Spleen (tissue), 11 donors: ENCODE results near the gene SNPH. TPM values are rescaled to one million over a fixed set of nuclear protein-coding genes. Genes with fewer than 3 reads are reported as not detected.

Source experiments
- DNase-seq: peaks from one replicate; pipeline ENCODE4 v3.0.0-alpha.2; 2020
- H3K27ac ChIP-seq, 8 donors: fragments of 200-600 bp; sonication (generic) in 7 of 8; 1 replicate in 4 of 8; 2 replicates in 4 of 8; pipeline versions ENCODE4 v1.5.0 to v1.8.0; 2016 to 2021; ENCODE audit warnings: inconsistent platforms in 4 of 8, mild to moderate bottlenecking in 4 of 8, moderate library complexity in 1 of 8
- H3K27me3 ChIP-seq, 7 donors: fragments of 200-600 bp; sonication (generic) in 6 of 7; replicated peaks in 1 of 7; 1 replicate in 4 of 7; 2 replicates in 3 of 7; pipeline versions ENCODE4 v1.5.0 to v1.8.0; 2016 to 2021; ENCODE audit warnings: inconsistent platforms in 3 of 7, mild to moderate bottlenecking in 1 of 7
- H3K36me3 ChIP-seq, 6 donors: fragments of 200-600 bp; sonication (generic) in 5 of 6; 1 replicate in 4 of 6; 2 replicates in 2 of 6; pipeline versions ENCODE4 v1.5.0 to v1.8.0; 2016 to 2021; ENCODE audit warnings: inconsistent platforms in 2 of 6
- H3K4me1 ChIP-seq, 6 donors: fragments of 200-600 bp; sonication (generic) in 5 of 6; 1 replicate in 3 of 6; 2 replicates in 3 of 6; pipeline versions ENCODE4 v1.5.0 to v1.8.0; 2016 to 2021; ENCODE audit warnings: inconsistent platforms in 3 of 6
- H3K4me3 ChIP-seq, 8 donors: fragments of 200-600 bp; sonication (generic) in 7 of 8; 1 replicate in 4 of 8; 2 replicates in 4 of 8; pipeline versions ENCODE4 v1.5.0 to v1.8.0; 2016 to 2021; ENCODE audit warnings: inconsistent platforms in 4 of 8, mild to moderate bottlenecking in 4 of 8, moderate library complexity in 2 of 8
- H3K9me3 ChIP-seq, 8 donors: fragments of 200-600 bp; sonication (generic) in 7 of 8; 1 replicate in 4 of 8; 2 replicates in 4 of 8; pipeline versions ENCODE4 v1.5.0 to v1.8.0; 2016 to 2021; ENCODE audit warnings: inconsistent platforms in 4 of 8
- POLR2A ChIP-seq, 3 donors: fragments of 450-650 bp; IDR thresholded peaks; one replicate each; pipeline ENCODE4 v1.5.1; 2017; ENCODE audit warnings: antibody characterized with exemption in 3 of 3, mild to moderate bottlenecking in 1 of 3
- POLR2AphosphoS5 ChIP-seq, 3 donors: sonication (generic); formaldehyde crosslinking; IDR thresholded peaks; one replicate each; pipeline ENCODE4 v1.5.1; 2017; ENCODE audit warnings: antibody characterized with exemption in 3 of 3
- WGBS, 5 donors: extraction: QIAGEN DNeasy Blood & Tissue Kit in 3 of 5; methylation state at CpG; one replicate each; pipeline versions ENCODE4 v1.1.5 to v1.1.7; 2013 to 2018; 5-methylcytosine and 5-hydroxymethylcytosine counted together
- intact Hi-C: fragments of 100-400 bp; cut with DNase I; formaldehyde crosslinking; loops from one replicate; pipeline ENCODE4 v1.15.0; 2023; ENCODE audit warnings: low total_unique reads
- polyA plus RNA-seq, 3 donors: library from polyadenylated mRNA; stranded (reverse); fragments of 200-250 nt; gene quantifications; one replicate each; pipeline ENCODE4 v1.2.1, GENCODE V29; 2013
- total RNA-seq, 7 donors: library from RNA; depleted of rRNA in 3 of 7; stranded (reverse); fragments of >200 nt in 3 of 7; fragmentation: NEBNext Ultra II Directional in 4 of 7; extraction: Animal tissue kit (Norgen Biotek cat#: 25700) in 4 of 7; gene quantifications; one replicate each; pipeline versions ENCODE4 v1.1.0 to v1.2.1, GENCODE V29; 2016 to 2021
- TF ChIP-seq, protein P1 (sequence below), 11 experiments: fragments of 200-600 bp in 7 of 11; fragments of 450-650 bp in 4 of 11; sonication (generic) in 4 of 11; IDR thresholded peaks in 8 of 11; conservative IDR thresholded peaks in 3 of 11; 1 replicate in 7 of 11; 2 replicates in 4 of 11; pipeline versions ENCODE4 v1.4.0 to v1.8.0; 2016 to 2021; ENCODE audit warnings: antibody characterized with exemption in 11 of 11, inconsistent platforms in 4 of 11, mild to moderate bottlenecking in 1 of 11
- donor health status: healthy with polysubstance abuse.
- donor health status: DM: no; HTN: no; CAD: no; lungs with moderate emphysema.
- donor health status: DM: no; HTN: no; CAD: no.
- donor health status: Bipolar disorder and iron deficiency.
- donor health status: healthy.
- donor health status: DM: no; HTN: no; CAD: no.
- donor health status: DM: yes; HTN: yes; CAD: no.

The SNPH gene
- total and polyA plus RNA-seq, 10 donors, result 0.58 to 3.5 (median 2.0) TPM

DNA sequence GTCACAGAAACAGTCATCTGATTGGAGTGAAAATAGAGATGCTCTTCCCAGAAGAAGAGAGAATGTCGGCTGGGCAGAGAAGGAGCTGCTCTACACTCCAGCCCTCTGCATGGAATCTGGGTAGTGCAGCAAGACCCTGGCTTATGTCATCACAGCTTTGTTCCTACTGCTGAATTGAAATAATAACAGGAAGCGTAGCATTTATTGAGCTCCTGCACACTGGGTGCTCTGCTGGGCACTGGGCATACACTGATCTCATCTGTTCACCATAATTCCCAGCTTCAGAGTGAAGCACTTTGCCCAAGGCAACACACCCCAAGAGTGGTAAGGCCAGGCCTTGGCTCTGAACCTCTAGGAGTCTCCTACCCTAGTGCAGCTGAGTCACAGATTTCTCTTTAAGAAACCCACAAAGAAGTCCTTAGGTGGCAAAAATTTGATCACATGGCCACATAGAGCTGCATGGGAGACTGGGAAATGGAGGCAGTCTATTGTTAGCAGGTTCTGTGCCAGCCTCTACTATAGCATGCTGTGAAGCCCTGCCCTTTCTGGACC is 66.7 kb downstream of the SNPH start:
- Histone ChIP-seq H3K36me3 (peaks cover 0 to 46% (median 0%) of the 10 kb centered on the region in 6 donors), H3K9me3 (no peaks in the 10 kb centered on the region), H3K4me3 (no peak overlapping the region), H3K27me3 (no peaks in the 10 kb centered on the region), H3K4me1 (peaks cover 31 to 88% (median 63%) of the 10 kb centered on the region in 6 donors), H3K27ac (peak overlapping the region in 4 of 8 donors; percentile 10 to 99 (median 16))
- TF ChIP-seq POLR2A (IDR thresholded peaks at IDR 0.05), result no peak
- TF ChIP-seq, protein P1, sequence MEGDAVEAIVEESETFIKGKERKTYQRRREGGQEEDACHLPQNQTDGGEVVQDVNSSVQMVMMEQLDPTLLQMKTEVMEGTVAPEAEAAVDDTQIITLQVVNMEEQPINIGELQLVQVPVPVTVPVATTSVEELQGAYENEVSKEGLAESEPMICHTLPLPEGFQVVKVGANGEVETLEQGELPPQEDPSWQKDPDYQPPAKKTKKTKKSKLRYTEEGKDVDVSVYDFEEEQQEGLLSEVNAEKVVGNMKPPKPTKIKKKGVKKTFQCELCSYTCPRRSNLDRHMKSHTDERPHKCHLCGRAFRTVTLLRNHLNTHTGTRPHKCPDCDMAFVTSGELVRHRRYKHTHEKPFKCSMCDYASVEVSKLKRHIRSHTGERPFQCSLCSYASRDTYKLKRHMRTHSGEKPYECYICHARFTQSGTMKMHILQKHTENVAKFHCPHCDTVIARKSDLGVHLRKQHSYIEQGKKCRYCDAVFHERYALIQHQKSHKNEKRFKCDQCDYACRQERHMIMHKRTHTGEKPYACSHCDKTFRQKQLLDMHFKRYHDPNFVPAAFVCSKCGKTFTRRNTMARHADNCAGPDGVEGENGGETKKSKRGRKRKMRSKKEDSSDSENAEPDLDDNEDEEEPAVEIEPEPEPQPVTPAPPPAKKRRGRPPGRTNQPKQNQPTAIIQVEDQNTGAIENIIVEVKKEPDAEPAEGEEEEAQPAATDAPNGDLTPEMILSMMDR (IDR thresholded peaks at IDR 0.05 in 8 of 11, conservative IDR thresholded peaks at IDR 0.05 in 3 of 11), result no peak
- TF ChIP-seq POLR2AphosphoS5 (IDR thresholded peaks at IDR 0.05), result no peak
- WGBS, 5 donors, result 92 to 98% (median 94%) methylated on average over 2 of the region's 2 CpGs
- DNase-seq, result no peak
- intact Hi-C loops, result no loop called here

DNA sequence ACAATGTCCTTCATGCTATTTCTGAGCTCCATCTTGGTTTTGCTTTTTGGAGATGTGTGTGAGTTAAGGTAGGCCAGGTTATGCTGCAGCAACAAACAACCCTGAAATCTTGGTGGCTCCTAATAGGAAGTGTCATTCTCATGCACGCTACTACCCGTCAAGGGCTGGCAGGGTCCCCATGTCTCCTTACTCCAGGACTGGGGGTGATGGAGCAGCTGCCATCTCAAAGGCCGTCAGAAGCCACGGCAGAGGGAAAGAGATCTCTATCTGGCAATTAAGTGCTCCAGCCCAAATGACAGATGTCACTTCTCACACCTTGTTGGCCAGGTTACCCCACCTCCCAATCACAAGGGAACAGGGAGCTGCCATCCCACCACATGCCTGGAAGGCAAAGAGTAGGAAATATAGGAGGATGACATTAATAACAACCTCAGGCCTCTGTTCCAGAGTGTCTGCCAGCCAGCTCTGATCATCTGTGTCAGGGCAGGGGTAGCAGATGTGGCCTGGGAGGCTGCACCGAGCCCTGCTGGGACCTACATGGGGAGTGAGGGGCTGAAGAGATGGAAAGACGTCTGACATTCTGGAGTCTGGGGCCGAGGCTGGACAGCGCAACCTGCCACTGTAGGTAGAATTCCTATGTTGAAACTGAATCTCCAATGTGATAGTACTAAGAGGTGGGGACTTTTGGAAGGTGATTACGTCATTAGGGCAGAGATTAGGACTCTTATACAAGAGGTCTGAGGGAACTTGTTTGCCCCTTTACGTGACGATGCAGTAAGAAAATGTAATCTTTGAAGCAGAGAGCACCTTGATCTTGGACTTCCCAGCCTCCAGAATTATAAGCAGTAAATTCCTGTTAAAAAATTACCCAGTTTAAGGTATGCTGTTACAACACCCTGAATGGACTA is 67.6 kb downstream of the SNPH start:
- Histone ChIP-seq H3K4me1 (peaks cover 37 to 88% (median 60%) of the 10 kb centered on the region in 6 donors), H3K36me3 (peaks cover 0 to 42% (median 0%) of the 10 kb centered on the region in 6 donors), H3K27ac (peak overlapping the region in 3 of 8 donors; percentile 10 to 99 (median 10)), H3K27me3 (no peaks in the 10 kb centered on the region), H3K4me3 (no peak overlapping the region), H3K9me3 (no peaks in the 10 kb centered on the region)
- TF ChIP-seq, protein P1 (IDR thresholded peaks at IDR 0.05 in 8 of 11, conservative IDR thresholded peaks at IDR 0.05 in 3 of 11), result no peak
- no peak for TF ChIP-seq POLR2AphosphoS5 (IDR thresholded peaks at IDR 0.05)
- no peak for TF ChIP-seq POLR2A (IDR thresholded peaks at IDR 0.05)
- intact Hi-C loops, result no loop called here
- DNase-seq, result peak; percentile 27
- 91 to 96% (median 92%) methylated on average over 11 of the region's 11 CpGs for WGBS, 5 donors

DNA sequence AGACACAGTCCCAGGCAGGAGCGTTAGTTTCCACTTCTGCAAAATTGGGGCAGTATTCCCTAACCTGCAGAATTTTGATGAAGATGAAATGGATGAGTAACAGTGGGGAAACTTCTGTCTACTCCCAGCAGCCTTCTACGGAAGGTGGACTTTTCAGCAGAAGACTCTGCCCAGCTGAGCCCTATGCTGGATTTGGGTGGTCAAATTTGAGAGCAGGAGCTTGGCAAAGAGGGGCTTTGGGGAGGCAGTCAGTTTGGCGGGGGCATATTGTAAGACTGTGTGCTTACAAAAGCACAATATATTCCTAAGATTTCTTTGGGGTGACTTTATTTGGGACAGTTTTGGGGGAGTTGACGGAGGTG is 68.3 kb downstream of the SNPH start:
- TF ChIP-seq, protein P1 (IDR thresholded peaks at IDR 0.05 in 8 of 11, conservative IDR thresholded peaks at IDR 0.05 in 3 of 11), result no peak
- TF ChIP-seq POLR2AphosphoS5 (IDR thresholded peaks at IDR 0.05) (no peak), POLR2A (IDR thresholded peaks at IDR 0.05) (no peak)
- no peaks in the 10 kb centered on the region for H3K27me3 ChIP-seq
- intact Hi-C loops, result no loop called here
- H3K36me3 ChIP-seq, result peaks cover 0 to 38% (median 0%) of the 10 kb centered on the region in 6 donors
- no peak for DNase-seq
- H3K4me1 ChIP-seq, result peaks cover 32 to 88% (median 53%) of the 10 kb centered on the region in 6 donors
- H3K4me3 ChIP-seq, result no peak overlapping the region
- H3K27ac ChIP-seq, result peak overlapping the region in 2 of 8 donors; percentile 8 to 10
- WGBS, 5 donors, result 74 to 93% (median 86%) methylated on average over 4 of the region's 4 CpGs
- H3K9me3 ChIP-seq, result no peaks in the 10 kb centered on the region

DNA sequence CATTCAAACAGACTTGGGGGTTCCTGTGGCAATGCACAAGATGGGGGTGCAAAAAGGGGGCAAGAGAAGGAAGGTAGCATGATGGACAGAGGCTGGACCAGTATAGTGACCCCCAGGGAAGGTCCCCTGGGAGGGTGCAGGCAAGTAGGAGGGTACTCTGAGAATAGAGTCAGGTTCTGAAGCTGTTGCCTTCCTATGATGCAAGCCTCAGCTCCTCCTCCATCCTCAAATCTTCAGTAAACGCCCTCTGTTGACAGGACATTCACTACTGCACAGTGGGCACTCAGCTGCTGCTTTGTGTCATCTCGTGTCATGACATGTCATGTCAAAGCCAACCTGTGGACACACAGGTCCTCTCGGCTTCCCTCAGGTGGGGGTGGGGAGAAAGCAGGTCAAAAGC is 68.7 kb downstream of the SNPH start:
- H3K36me3 ChIP-seq, result peaks cover 0 to 38% (median 0%) of the 10 kb centered on the region in 6 donors
- H3K4me3 ChIP-seq, result no peak overlapping the region
- peak; percentile 24 for DNase-seq
- peak overlapping the region in 2 of 8 donors; percentile 8 to 10 for H3K27ac ChIP-seq
- 55 to 80% (median 67%) methylated on average over 3 of the region's 3 CpGs for WGBS, 5 donors
- peaks cover 28 to 85% (median 49%) of the 10 kb centered on the region in 6 donors for H3K4me1 ChIP-seq
- intact Hi-C loops, result no loop called here
- H3K27me3 ChIP-seq, result no peaks in the 10 kb centered on the region
- TF ChIP-seq POLR2A (IDR thresholded peaks at IDR 0.05) (no peak), POLR2AphosphoS5 (IDR thresholded peaks at IDR 0.05) (no peak)
- TF ChIP-seq, protein P1 (IDR thresholded peaks at IDR 0.05 in 8 of 11, conservative IDR thresholded peaks at IDR 0.05 in 3 of 11), result no peak
- H3K9me3 ChIP-seq, result no peaks in the 10 kb centered on the region
